ENCODE measurements around the gene ASTN2.

GRCh38 chr9:117224695-117225094, 190.2 kb downstream of the ASTN2 start:
- TF ChIP-seq CTCF (IDR thresholded peaks at IDR 0.05) (no peak), POLR2A (IDR thresholded peaks at IDR 0.05) (no peak)
